Lung microvascular endothelial cell (primary cell): Measurements from ENCODE around the gene ADAMTS2. TPM values are rescaled to one million over a fixed set of nuclear protein-coding genes. Genes with fewer than 3 reads are reported as not detected.
"Not testable (repeated sequence)": the region's sequence is repeated elsewhere in the genome, so short reads cannot be mapped to it uniquely, and the experiment has no call there.

Experiments
- DNase-seq, 2 donors: peaks; one replicate each; pipeline versions ENCODE4 v3.0.0 to v3.0.0-alpha.2; 2010; ENCODE audit warnings: low read depth in 2 of 2
- total RNA-seq: library from RNA; depleted of rRNA; stranded (reverse); fragments of >200 nt; gene quantifications from 2 replicates; pipeline ENCODE4 v1.2.1, GENCODE V29; 2014

The ADAMTS2 gene
- total RNA-seq, 1 donor from 2014 or later: 0.40 TPM

DNA sequence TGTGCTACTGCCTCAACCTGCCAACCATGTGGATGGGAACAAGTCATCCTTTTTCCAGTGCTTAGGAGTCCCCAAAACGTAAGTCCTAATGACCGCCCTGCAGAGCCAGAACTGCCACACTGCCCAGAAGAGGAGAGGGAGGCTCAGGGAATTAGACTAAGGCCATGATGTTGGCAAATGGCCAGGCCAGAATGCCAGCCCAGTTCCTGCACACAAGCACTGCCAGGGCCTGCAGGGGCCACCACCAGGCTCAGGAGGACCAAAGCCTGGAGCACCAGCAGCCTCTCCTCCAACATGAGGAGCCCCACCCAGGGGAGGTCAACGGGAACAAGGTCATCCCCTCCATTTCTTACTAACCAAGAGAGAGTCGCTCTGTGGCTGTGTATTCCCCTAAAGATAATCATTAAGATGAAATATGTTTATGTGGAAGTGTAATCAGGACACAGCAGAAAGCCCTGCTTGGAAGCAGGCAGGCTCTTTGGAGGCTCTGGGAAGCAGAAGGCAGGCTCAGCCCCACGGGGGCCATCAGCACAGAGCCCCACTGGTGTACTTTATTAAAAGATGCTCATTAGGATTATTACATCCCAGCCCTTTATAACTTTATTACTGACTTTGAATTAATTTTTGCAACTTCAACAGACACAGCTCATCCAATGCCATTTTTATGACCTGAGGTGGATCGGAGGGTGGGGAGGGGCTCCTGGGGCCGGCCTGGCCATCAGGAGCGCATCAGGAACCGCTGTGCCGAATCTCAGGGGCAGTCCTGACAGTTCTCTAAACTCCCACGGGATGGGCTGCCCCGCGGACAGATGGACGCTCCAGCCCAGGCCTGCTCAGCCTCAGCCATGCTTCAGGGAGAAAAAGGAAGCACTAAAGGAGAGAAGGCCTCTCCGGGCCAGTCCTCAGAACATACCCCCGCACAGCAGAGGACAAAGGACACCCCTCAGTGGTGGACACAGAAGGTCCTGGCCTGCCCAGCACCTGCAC, 127.0 kb downstream of the ADAMTS2 start:
- DNase-seq: no peak

DNA sequence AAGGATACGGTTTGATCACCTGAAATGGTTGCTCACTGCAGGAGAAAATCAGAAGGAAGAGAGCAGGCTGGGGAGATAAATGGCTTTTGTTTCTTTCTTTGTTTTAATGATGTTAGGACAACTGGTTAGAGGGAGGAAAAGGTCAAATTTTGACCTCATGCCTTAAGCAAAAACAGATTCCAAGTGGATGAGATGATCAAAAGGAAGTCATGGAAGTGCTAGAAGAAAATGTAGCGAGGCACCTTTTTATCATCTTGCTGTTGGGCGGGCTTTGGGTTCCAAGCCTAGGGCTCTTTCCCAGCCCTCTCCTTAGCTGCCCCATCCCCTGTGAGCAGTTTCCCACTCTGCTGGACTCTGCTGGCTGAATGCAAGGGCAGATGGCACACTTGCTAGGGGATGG, 127.9 kb downstream of the ADAMTS2 start:
- no peak for DNase-seq

DNA sequence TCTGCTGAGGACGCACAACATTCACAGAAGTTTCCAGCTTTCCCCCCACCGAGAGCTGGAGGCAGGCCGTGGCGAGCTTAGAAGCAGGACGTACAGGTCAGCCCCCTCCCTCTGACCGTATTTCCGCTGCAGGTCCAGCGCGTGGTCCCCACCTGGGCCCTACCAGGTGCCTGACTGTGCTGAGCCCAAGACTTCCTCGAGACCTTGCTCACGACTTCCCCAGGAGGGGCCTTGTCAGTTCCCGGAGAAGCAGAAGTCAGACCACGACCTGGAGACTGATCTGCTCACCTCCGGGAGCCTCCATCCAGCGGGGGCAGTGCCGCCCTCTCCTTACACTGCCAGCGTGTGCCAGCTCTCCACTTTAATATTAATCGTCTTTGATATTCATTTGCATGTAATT, 128.9 kb downstream of the ADAMTS2 start:
- not testable (repeated sequence) for DNase-seq

DNA sequence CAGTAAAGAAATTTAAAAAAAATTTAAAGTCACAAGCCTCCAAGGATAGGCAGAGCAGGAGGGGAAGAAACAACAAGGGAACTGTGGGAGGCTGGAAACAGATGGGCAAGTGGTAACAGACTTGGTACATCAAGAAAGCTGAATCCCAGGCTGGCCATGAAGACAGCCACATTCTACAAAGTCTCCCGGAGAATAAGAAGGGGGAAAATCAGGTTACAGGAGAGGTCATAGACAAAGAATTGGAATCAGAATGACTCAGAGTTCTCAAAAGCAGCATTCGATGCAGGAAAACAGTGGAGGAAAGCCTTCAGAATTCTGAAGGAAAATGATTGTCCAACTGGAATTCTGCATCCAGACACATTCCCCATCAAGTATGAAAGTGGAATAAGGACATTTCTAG, 129.7 kb downstream of the ADAMTS2 start:
- no peak for DNase-seq

DNA sequence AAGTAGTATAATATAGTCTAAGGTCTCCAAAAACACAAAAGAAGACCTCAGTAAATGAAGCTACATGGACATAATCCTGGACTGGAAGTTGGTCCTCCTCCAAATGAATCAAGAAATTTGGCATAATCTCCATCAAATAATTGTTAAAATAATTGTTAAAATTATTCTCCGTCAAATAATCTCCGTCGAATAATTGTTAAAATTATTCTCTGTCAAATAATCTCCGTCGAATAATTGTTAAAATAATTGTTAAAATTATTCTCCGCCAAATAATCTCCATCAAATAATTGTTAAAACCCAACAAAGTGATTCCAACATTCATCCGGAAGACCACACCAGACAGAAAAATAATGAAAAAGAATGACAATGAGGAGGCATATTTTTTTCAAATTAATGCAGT, 130.6 kb downstream of the ADAMTS2 start:
- DNase-seq: no peak

DNA sequence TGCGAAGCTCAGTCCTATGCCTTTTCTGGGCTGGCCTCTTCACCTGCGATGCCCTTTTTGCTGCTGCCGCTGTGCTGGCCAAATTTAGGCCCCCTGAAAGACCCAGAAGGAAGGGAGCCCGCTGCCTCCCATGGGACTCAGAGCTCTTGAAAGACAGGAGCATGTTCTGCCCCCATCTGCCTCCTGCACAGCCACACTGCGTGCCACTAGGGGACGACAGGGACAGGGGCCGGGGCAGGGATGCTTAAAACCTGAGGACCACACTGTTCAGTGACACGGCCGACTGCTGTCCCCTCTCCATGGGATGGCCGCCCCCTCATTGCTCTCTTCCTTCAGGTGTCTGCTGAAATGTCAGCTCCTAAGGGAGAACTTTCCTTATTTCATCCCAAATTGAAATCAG, 132.4 kb downstream of the ADAMTS2 start:
- DNase-seq: no peak

DNA sequence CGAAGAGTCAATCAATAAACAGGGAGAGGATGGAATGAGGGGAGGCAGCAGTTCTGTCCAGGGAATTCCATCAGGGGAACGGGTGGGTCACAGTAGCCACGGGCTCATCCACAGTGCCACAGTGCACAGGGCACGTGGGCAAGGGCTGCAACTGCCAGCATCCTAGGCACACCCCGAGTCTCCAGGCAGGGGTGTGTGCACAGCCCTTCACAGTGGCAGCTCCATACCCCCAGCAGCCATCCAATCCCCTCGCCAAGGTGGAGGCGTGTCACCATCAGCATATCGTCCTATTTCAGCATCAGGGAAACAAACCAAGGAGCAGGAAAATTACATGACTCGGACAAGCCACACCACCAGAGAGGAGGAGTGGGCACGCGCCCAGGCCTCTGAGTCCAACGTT, 133.6 kb downstream of the ADAMTS2 start:
- DNase-seq: no peak

DNA sequence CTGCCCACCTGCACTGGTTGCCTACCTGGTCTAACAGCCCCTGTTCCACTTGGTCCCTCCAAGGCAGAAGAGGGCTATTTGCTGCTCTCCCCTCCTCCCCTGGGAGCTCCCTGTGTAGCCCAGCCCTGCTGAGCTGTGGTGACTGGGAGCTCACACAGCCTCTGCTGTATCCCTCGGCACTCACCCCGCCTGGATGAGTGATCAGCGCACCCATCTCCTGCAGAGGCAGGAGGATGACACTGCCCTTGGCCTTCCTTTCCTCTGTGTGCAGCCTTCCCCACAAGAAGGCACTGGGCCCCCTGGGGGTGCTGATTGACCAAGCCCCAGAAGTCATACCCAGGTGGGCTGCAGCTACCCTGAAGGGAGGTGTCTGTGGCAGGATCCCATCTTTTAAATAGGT, 134.2 kb downstream of the ADAMTS2 start:
- DNase-seq: no peak

DNA sequence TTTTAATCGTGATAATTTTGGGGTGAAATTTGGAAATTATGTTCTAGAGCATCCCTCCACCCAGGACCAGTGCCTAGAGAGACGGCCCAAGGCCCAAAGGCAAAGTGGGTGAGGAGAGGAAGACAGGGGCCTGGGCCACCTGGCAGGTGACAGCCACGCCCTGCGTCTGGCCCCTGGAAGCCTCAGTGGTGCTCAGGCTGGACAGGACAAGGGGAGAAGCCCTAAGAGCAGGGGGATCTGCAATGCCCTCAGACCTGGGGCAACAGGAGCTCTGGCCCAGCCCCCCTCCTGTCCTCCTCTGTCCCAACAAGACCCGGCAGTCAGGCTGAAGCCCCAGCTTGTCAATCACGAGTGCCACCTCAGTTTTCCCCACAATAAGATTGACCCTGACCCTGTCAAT, 134.8 kb downstream of the ADAMTS2 start:
- DNase-seq: no peak

DNA sequence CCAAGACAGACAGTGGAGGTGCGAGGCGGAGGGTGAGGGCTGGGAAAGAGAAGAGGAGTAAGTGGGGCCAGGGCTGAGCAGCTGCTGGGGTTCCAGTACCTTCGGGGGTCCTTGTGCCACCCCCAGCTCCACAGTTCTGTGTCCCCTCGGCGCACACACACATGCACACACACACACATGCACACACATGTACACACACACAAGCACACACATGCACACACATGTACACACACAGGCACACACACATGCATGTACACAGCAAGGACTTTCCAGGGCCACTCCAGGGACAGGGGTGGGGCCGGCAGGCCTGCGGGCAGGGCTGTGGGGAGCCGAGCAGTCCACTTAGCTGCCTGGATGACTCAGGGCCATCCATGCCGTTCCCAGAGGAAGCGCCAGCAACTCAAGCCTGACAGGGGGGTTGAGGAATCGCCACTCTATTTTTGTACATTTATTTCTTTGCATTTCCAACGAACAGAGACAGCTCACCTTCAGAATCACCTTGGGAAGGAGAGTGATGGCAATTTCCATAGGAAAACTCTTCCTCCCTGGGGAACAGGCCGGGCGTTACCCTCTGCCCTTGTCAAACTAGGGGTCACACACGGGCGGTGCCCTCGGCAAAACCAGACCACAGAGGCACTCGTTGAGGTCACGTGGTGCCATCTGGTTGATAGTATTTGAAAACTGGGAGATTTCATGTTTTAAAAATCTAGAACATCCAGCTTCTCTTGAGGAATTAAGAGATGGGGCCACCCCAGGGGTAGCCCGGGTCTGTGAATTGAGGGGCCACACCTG, 135.7 kb downstream of the ADAMTS2 start:
- DNase-seq: no peak

DNA sequence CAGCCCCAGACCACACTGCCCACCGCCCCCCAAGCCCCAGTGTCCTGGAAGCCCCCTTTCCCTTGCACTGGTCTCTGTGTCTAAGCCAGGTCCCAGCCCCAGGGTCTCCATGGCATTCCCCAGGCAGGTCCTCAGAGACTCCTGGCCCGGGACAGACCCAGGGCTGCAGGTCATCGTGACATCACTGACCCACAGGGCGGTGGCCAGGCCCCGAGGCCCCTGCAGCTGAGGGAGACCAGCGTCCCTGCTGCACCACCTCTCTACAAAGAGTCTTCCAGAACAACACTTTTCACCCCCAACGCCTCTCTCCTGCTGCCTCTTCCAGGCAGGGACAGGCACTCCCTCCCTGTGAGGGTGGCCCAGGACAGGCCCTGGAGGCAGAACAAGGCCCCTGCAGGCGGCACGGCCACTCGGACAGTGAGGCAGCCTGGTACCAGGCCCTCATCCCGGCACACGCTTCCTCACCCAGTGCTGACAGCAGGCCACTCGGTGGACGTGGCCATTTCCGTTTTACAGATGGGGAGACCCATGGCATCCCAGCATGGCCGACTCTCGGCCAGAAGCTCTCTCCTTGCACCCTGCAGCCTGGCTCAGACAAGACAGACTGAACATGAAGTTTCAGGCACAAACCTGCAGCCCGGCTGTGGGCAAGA, 136.4 kb downstream of the ADAMTS2 start:
- DNase-seq: no peak

DNA sequence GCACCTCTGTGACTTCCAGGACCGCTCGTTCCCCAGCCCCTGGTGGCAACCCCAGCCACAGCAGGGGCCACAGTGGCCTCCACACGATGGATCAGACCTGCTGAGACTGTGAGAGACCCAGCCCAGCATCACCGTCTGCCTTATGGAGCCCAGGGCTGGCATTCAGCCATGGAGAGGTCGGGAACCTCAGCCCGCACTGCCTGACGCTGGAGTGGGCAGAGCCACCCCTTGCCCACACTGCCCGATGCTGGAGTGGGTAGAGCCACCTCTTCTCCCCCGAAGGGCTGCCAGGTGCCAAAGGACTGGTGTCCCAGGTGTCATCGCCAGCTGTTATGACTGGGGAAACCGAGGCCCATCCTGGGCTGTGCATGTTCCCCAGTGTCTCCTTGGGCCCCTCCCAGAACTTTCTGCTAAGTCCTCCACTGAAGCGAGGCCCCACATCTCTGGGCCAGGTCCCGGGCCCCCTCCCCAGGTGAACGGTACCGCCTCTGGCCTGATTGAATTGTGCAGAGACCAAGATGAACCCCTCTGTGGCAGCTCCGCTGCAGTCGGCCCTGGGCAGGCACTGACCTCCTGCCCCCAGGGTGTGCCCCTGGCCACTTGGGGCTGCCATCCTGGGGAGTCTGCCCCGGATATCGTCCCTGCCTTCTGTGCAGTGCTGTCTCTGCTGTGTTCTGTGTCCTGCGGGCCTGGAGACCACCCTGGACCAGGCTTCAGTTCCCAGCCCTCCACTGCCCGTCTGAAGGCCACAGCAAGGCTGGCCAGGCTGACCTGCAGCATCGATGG, 137.1 kb downstream of the ADAMTS2 start:
- no peak for DNase-seq

DNA sequence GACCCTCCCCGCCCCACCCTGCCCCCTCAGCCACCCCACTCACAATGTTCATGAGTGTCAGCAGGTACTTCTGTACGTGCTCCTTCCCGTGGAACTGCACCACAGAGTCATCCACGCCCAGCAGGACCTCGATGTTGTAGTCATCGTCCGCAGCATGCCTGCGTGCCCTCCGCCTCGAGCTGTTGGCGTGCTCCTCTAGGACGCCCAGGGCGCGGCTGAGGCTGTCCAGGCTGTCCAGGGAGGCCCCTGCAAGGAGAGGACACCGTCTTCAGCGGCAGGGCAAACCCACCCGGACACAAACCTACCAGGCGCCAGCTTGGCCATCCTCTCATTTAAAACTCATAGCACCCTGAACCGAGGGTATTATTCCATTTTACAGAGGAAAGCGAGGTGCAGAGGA, 137.8 kb downstream of the ADAMTS2 start:
- DNase-seq: no peak

DNA sequence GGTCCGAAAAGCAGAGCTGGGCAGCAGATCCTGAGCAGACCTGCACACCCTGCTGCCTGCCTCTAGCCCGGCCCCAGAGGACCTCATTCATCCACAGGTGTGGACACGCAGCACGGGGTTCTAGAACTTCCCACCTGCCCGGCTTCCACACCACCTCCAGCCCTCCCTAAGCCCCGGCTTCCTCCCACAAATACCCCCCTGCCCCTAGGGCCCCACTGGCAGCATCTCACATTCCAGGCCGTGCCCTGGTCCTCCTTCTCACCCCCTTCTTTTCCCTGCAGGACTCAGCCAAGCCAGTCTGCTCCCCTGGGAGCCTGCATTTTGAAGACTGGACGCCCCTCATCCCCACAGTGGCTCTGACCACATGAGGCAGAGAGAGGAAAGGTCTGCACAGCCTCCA, 138.9 kb downstream of the ADAMTS2 start:
- DNase-seq: no peak

DNA sequence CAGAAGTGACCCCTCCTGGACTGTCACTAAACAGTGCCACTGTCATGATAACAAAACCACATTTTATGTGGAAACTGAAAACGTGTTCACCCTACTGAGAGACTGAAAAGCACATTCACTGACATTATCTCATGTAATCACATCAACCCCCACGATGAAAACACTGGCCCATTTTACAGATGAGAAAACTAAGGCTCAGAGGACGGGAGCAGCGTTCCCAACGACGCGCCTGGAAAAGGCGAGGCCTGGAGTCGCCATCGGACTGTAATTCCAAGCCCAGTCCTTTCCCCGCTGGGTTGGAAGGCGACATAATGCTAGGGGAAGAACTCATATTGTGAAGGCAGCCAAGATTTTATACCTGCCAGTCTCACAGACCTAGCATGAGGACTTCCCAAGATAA, 140.0 kb downstream of the ADAMTS2 start:
- no peak for DNase-seq

DNA sequence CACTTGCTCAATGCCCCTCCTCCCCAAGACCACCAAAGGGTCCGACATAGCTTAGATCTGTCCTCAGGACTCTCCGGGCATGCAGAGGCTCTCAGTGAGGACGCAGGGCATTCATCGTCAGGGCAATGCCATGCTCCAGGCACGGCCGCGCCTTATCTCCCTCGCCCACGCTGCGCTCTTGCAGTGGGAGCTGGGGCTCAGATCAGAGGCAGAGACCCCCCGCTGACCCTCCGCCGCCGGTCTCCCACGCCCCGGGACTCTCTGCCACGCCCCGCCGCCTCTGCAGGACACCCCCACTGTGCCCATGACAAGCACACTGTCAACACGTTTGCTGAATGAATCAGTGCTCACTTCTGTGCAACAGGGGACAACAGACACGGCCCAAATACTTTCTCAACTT, 140.7 kb downstream of the ADAMTS2 start:
- no peak for DNase-seq

DNA sequence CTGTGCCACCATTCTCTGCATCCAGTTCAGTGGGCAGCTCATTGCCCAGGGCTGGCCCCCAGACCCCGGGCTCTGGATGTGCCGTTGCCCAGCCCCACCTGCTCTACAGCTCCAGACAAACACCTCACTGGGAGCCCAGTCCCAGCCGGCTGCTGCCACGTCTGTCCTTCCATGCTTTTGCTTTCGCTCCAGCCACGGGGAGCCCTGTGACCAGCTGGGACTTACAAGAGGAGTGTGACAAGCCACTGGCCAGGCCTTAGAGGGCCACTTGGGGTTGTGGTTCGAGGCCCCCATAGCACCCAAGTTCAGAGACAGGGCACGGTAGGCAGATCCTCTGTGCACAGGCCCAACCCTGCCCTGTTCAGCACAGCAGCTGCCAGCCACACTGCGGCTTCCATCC, 142.0 kb downstream of the ADAMTS2 start:
- DNase-seq: no peak

DNA sequence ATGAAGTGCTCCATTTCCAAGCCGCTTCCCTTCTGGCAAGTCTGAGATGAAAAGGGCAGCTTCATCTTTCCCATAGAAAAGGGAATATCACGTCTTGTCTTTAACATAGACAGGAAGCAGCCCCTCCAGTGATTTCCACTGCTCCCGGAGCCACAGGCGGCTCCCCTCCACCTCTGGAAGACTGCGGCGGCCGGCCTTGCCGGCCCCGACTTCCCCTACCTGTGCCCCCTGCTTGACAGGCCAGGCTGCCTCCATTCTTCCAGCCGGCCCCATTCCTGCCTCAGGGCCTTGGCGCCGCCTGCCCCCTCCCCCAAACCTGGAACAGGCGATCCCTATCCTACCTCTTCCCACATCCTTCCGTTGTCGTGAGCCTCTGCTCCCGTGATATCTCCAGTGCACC, 143.3 kb downstream of the ADAMTS2 start:
- no peak for DNase-seq

DNA sequence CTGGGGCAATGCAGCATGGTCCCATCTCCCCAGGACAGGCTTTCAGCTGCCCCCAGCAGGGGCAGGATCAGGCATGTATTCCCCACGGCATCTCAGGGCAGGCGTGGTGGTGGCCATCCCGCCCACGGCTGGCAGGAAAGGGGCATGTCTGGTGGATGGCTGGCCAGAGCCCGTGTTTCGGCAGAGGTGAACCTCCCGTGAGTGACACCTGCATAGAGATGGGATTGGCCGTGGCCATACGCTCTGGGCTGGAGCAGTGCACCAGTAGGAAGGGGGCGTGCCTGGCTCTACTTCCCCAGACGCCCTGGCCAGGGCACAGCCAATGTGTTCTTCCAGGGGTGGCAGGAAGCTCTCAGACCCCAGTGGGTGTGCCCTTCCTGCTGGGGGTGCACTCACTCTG, 146.0 kb downstream of the ADAMTS2 start:
- no peak for DNase-seq

DNA sequence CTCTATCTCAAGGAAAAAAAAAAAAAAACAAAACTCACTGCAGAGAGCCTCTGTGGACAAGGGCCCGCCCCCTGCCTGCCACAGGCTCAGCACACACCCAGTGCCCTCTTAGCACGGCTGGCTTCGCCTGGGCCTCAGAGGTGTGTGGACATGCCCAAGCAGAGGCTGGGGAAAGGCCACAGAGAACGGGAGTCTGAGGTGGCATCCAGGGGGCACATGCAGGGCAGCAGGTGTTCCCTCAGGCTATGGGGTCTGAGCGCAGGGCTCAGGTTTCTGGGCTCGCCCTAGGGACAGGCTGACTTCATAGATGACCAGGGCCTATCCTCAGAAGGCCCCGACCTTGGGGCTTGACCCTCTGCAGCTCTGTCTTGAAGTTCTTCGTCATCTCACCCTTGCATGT, 146.4 kb downstream of the ADAMTS2 start:
- DNase-seq: no peak

DNA sequence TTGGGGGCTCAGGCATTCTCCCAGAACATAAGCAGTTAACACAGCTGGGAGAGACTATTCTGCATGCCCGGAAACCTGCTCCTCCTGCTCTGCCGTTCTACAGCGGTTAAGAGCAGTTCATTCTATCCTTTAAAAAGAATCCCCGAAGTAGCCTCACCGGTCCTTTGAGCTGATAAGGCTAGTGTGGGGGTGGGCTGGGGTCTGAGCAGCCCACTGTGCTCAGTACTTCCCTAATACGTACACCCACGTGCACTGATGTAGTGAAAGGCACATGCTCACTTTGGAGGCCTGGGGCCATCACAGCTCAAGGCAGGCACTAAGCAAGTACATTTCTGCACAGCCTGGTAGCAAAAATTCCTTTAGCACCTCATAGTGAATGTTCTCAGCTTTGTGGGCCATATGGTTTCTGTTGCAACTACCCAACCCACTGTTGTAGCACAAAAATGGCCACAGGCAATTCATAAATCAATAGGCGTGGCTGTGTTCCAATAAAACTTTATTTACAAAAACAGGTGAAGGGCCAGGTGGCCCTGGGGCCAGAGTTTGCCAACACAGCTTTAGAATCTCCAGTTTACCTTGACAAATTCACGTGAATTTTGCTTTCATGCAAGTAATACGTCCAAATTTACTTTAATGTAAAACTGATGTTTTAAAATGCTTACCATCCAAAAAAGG, 148.7 kb downstream of the ADAMTS2 start:
- DNase-seq: no peak
